HG02938 (cell line): ENCODE results near the gene ANAPC16.
"Not testable (repeated sequence)": the region's sequence is repeated elsewhere in the genome, so short reads cannot be mapped to it uniquely, and the experiment has no call there.

Experiments
- ATAC-seq: cut with Tn5 transposase; IDR thresholded peaks from one replicate; pipeline ENCODE4 v1.9.1; 2021; ENCODE audit warnings: mild to moderate bottlenecking, moderate library complexity; ENCODE audit not compliant: unreplicated experiment

ANAPC16 gene

GRCh38 chr10:72215611-72216549, at the start of gene ANAPC16, which contains the start of gene ASCC1:
Gene ANAPC16 (plus strand): TSS chr10:72216012. CDS start chr10:72223915, 7,903 bp downstream.
Gene ASCC1 (minus strand): TSS chr10:72216276. CDS start chr10:72213298, 2,978 bp downstream.
- ATAC-seq = peak; percentile 75

GRCh38 chr10:72167118-72167517, 48.7 kb upstream of the ANAPC16 start:
- no peak for ATAC-seq

- no peak for ATAC-seq
Measured at GRCh38 chr10:72170263-72170662, 45.5 kb upstream of the ANAPC16 start.

GRCh38 chr10:72170733-72171132, 45.1 kb upstream of the ANAPC16 start:
- ATAC-seq = no peak

GRCh38 chr10:72171175-72171630, 44.6 kb upstream of the ANAPC16 start:
- ATAC-seq = no peak

GRCh38 chr10:72173262-72173618, 42.6 kb upstream of the ANAPC16 start:
- ATAC-seq = no peak

GRCh38 chr10:72173619-72174296, 42.1 kb upstream of the ANAPC16 start:
- ATAC-seq = no peak

GRCh38 chr10:72174297-72174662, 41.5 kb upstream of the ANAPC16 start:
- no peak for ATAC-seq

GRCh38 chr10:72175149-72175548, 40.7 kb upstream of the ANAPC16 start:
- ATAC-seq = no peak

GRCh38 chr10:72176701-72177100, 39.1 kb upstream of the ANAPC16 start:
- no peak for ATAC-seq

- no peak for ATAC-seq
Measured at GRCh38 chr10:72177454-72177853, 38.4 kb upstream of the ANAPC16 start.

GRCh38 chr10:72184156-72184555, 31.7 kb upstream of the ANAPC16 start:
- no peak for ATAC-seq

- no peak for ATAC-seq
Measured at GRCh38 chr10:72186258-72186981, 29.4 kb upstream of the ANAPC16 start.

- no peak for ATAC-seq
Measured at GRCh38 chr10:72186982-72187330, 28.9 kb upstream of the ANAPC16 start.

- no peak for ATAC-seq
Measured at GRCh38 chr10:72194949-72195348, 20.9 kb upstream of the ANAPC16 start.

GRCh38 chr10:72200883-72201282, 14.9 kb upstream of the ANAPC16 start:
- ATAC-seq = no peak

GRCh38 chr10:72201293-72201692, 14.5 kb upstream of the ANAPC16 start:
- no peak for ATAC-seq

GRCh38 chr10:72204296-72204695, 11.5 kb upstream of the ANAPC16 start:
- ATAC-seq = no peak

GRCh38 chr10:72204724-72205123, 11.1 kb upstream of the ANAPC16 start:
- no peak for ATAC-seq

- ATAC-seq = no peak
Measured at GRCh38 chr10:72206511-72207229, 9.1 kb upstream of the ANAPC16 start.

- ATAC-seq = not testable (repeated sequence)
Measured at GRCh38 chr10:72208526-72208925, 7.3 kb upstream of the ANAPC16 start.
